CD4-positive, alpha-beta memory T cell (primary cell): Measurements from ENCODE around the gene PRDM16. TPM values are rescaled to one million over a fixed set of nuclear protein-coding genes. Genes with fewer than 3 reads are reported as not detected.

Source experiments
- CTCF ChIA-PET: fragments of 350-600 bp; sonication (Branson Sonifier 250); formaldehyde crosslinking; loops from one replicate; lab custom pipeline; 2021; ENCODE audit warnings: inconsistent platforms; ENCODE audit not compliant: partially characterized antibody; lab: Charles Lee
- POLR2A ChIA-PET: fragments of 350-600 bp; sonication (Branson Sonifier 250); formaldehyde crosslinking; loops from one replicate; lab custom pipeline; 2021; ENCODE audit not compliant: partially characterized antibody; lab: Charles Lee
- DNase-seq, 5 donors: peaks; one replicate each; pipeline versions ENCODE4 v3.0.0 to v3.0.0-alpha.2; 2020 to 2022; ENCODE audit warnings: mixed read lengths in 1 of 5
- H3K27ac ChIP-seq: one replicate; pipeline ENCODE4 v1.7.0; 2013; ENCODE audit warnings: low read depth, low read length
- H3K27me3 ChIP-seq: 2 replicates; pipeline ENCODE4 v1.7.0; 2013; ENCODE audit warnings: mild to moderate bottlenecking, low read length, moderate library complexity; ENCODE audit not compliant: insufficient read depth
- H3K36me3 ChIP-seq: 2 replicates; pipeline ENCODE4 v1.7.0; 2013; ENCODE audit warnings: mild to moderate bottlenecking, low read length, moderate library complexity; ENCODE audit not compliant: insufficient read depth
- H3K4me1 ChIP-seq: 2 replicates; pipeline ENCODE4 v1.7.0; 2013; ENCODE audit warnings: mild to moderate bottlenecking, low read length, moderate library complexity; ENCODE audit not compliant: insufficient read depth
- H3K4me3 ChIP-seq, 2 donors: one replicate each; pipeline ENCODE4 v1.7.0; 2013; ENCODE audit warnings: low read length in 2 of 2, mild to moderate bottlenecking in 1 of 2
- H3K9me3 ChIP-seq, 2 donors: one replicate each; pipeline ENCODE4 v1.7.0; 2013; ENCODE audit warnings: low read length in 2 of 2, control low read depth in 1 of 2; ENCODE audit not compliant: control insufficient read depth in 1 of 2
- H3K27ac Mint-ChIP-seq, 7 donors: one replicate each; pipeline ENCODE4 v1.8.0; 2020 to 2021; ENCODE audit warnings: mixed read lengths in 7 of 7, mild to moderate bottlenecking in 6 of 7, inconsistent platforms in 3 of 7, moderate library complexity in 3 of 7
- H3K27me3 Mint-ChIP-seq, 2 donors: one replicate each; pipeline ENCODE4 v1.8.0; 2020 to 2021; ENCODE audit warnings: mixed read lengths in 2 of 2
- H3K36me3 Mint-ChIP-seq, 2 donors: one replicate each; pipeline ENCODE4 v1.8.0; 2020 to 2021; ENCODE audit warnings: mixed read lengths in 2 of 2, inconsistent platforms in 1 of 2, mild to moderate bottlenecking in 1 of 2
- H3K4me1 Mint-ChIP-seq, 4 donors: one replicate each; pipeline ENCODE4 v1.8.0; 2020 to 2021; ENCODE audit warnings: mixed read lengths in 4 of 4, mild to moderate bottlenecking in 1 of 4
- H3K4me3 Mint-ChIP-seq, 8 donors: one replicate each; pipeline ENCODE4 v1.8.0; 2020 to 2021; ENCODE audit warnings: mixed read lengths in 8 of 8, mild to moderate bottlenecking in 7 of 8, moderate library complexity in 6 of 8, inconsistent platforms in 3 of 8
- H3K9me3 Mint-ChIP-seq, 8 donors: one replicate each; pipeline ENCODE4 v1.8.0; 2020 to 2021; ENCODE audit warnings: mixed read lengths in 8 of 8, mild to moderate bottlenecking in 5 of 8, inconsistent platforms in 3 of 8, moderate library complexity in 1 of 8
- intact Hi-C: fragments of 100-400 bp; cut with micrococcal nuclease; formaldehyde crosslinking; loops from one replicate; pipeline ENCODE4 v1.15.1; 2023
- polyA plus RNA-seq, 2 donors: library from polyadenylated mRNA; unstranded; fragments of 300-500 nt; fragmentation: Illumina TruSeq; gene quantifications; one replicate each; pipeline ENCODE4 v1.2.3, GENCODE V29; 2021
- total RNA-seq, 2 experiments: library from RNA; stranded (reverse); gene quantifications; one replicate each; pipeline ENCODE4 v1.2.3, GENCODE V29; 2021

The PRDM16 gene
- total and polyA plus RNA-seq, 4 experiments from 2014 or later = not detected

GRCh38 chr1:3298197-3298596, 229.2 kb downstream of the PRDM16 start:
- H3K27ac Mint-ChIP-seq = no peak overlapping the region
- ChIA-PET CTCF (no interaction called here), POLR2A (no interaction called here)
- no peaks in the 10 kb centered on the region for H3K27me3 ChIP-seq
- DNase-seq = no peak
- no peaks in the 10 kb centered on the region for H3K4me1 ChIP-seq
- no peak overlapping the region for H3K4me3 Mint-ChIP-seq
- peaks cover 0 to 6% of the 10 kb centered on the region in 2 donors for H3K27me3 Mint-ChIP-seq
- H3K4me1 Mint-ChIP-seq = no peaks in the 10 kb centered on the region
- peaks cover 0 to 2% (median 0%) of the 10 kb centered on the region in 8 donors for H3K9me3 Mint-ChIP-seq
- no peak overlapping the region for H3K4me3 ChIP-seq
- no peaks in the 10 kb centered on the region for H3K36me3 Mint-ChIP-seq
- H3K36me3 ChIP-seq = no peaks in the 10 kb centered on the region
- no peaks in the 10 kb centered on the region for H3K9me3 ChIP-seq
- no peak overlapping the region for H3K27ac ChIP-seq
- intact Hi-C loops = no loop called here

GRCh38 chr1:3304246-3304645, 235.2 kb downstream of the PRDM16 start:
- H3K4me3 Mint-ChIP-seq = no peak overlapping the region
- intact Hi-C loops = no loop called here
- DNase-seq = no peak
- peaks cover 2 to 13% of the 10 kb centered on the region in 2 donors for H3K27me3 Mint-ChIP-seq
- H3K27ac Mint-ChIP-seq = no peak overlapping the region
- CTCF ChIA-PET = no interaction called here
- H3K27me3 ChIP-seq = no peaks in the 10 kb centered on the region
- H3K27ac ChIP-seq = no peak overlapping the region
- H3K36me3 Mint-ChIP-seq = no peaks in the 10 kb centered on the region
- H3K36me3 ChIP-seq = no peaks in the 10 kb centered on the region
- POLR2A ChIA-PET = no interaction called here
- no peaks in the 10 kb centered on the region for H3K9me3 Mint-ChIP-seq
- no peaks in the 10 kb centered on the region for H3K9me3 ChIP-seq
- no peak overlapping the region for H3K4me3 ChIP-seq
- H3K4me1 Mint-ChIP-seq = no peaks in the 10 kb centered on the region
- no peaks in the 10 kb centered on the region for H3K4me1 ChIP-seq

- ChIA-PET CTCF (no interaction called here), POLR2A (no interaction called here)
- Mint-ChIP-seq H3K27ac (no peak overlapping the region), H3K9me3 (no peaks in the 10 kb centered on the region), H3K4me3 (no peak overlapping the region), H3K4me1 (no peaks in the 10 kb centered on the region), H3K36me3 (no peaks in the 10 kb centered on the region), H3K27me3 (peaks cover 3 to 16% of the 10 kb centered on the region in 2 donors)
- intact Hi-C loops = no loop called here
- H3K4me1 ChIP-seq = no peaks in the 10 kb centered on the region
- no peaks in the 10 kb centered on the region for H3K27me3 ChIP-seq
- no peak for DNase-seq
- H3K9me3 ChIP-seq = no peaks in the 10 kb centered on the region
- H3K36me3 ChIP-seq = no peaks in the 10 kb centered on the region
- no peak overlapping the region for H3K27ac ChIP-seq
- no peak overlapping the region for H3K4me3 ChIP-seq
Observed at GRCh38 chr1:3304692-3305091, 235.7 kb downstream of the PRDM16 start.

GRCh38 chr1:3305156-3305555, 236.2 kb downstream of the PRDM16 start:
- Histone ChIP-seq H3K9me3 (no peaks in the 10 kb centered on the region), H3K4me3 (no peak overlapping the region), H3K4me1 (no peaks in the 10 kb centered on the region), H3K27ac (no peak overlapping the region), H3K27me3 (no peaks in the 10 kb centered on the region), H3K36me3 (no peaks in the 10 kb centered on the region)
- Mint-ChIP-seq H3K4me1 (no peaks in the 10 kb centered on the region), H3K4me3 (no peak overlapping the region), H3K9me3 (no peaks in the 10 kb centered on the region), H3K27ac (no peak overlapping the region), H3K27me3 (peaks cover 3 to 16% of the 10 kb centered on the region in 2 donors), H3K36me3 (no peaks in the 10 kb centered on the region)
- intact Hi-C loops = no loop called here
- ChIA-PET CTCF (no interaction called here), POLR2A (no interaction called here)
- no peak for DNase-seq

GRCh38 chr1:3306583-3307291, 237.7 kb downstream of the PRDM16 start:
- POLR2A ChIA-PET = no interaction called here
- H3K36me3 ChIP-seq = no peaks in the 10 kb centered on the region

GRCh38 chr1:3307359-3307758, 238.4 kb downstream of the PRDM16 start:
- no peaks in the 10 kb centered on the region for H3K4me1 ChIP-seq
- no peak overlapping the region for H3K27ac ChIP-seq
- H3K27me3 ChIP-seq = peaks cover 4% of the 10 kb centered on the region
- peaks cover 11 to 20% of the 10 kb centered on the region in 2 donors for H3K27me3 Mint-ChIP-seq
- no peaks in the 10 kb centered on the region for H3K36me3 ChIP-seq
- H3K9me3 Mint-ChIP-seq = no peaks in the 10 kb centered on the region
- ChIA-PET CTCF (no interaction called here), POLR2A (no interaction called here)
- H3K4me3 ChIP-seq = no peak overlapping the region
- no peak overlapping the region for H3K4me3 Mint-ChIP-seq
- H3K36me3 Mint-ChIP-seq = no peaks in the 10 kb centered on the region
- no peak for DNase-seq
- no peaks in the 10 kb centered on the region for H3K9me3 ChIP-seq
- intact Hi-C loops = no loop called here
- peaks cover 0 to 2% (median 0%) of the 10 kb centered on the region in 4 donors for H3K4me1 Mint-ChIP-seq
- no peak overlapping the region for H3K27ac Mint-ChIP-seq

More at GRCh38 chr1:3306583-3307291, 237.7 kb downstream of the PRDM16 start:
- no peak for DNase-seq
- Histone ChIP-seq H3K27me3 (peaks cover 4% of the 10 kb centered on the region), H3K27ac (no peak overlapping the region), H3K9me3 (no peaks in the 10 kb centered on the region), H3K4me3 (no peak overlapping the region), H3K4me1 (no peaks in the 10 kb centered on the region)
- H3K9me3 Mint-ChIP-seq = no peaks in the 10 kb centered on the region
- no peak overlapping the region for H3K4me3 Mint-ChIP-seq
- H3K36me3 Mint-ChIP-seq = no peaks in the 10 kb centered on the region
- intact Hi-C loops = no loop called here
- peaks cover 0 to 2% (median 0%) of the 10 kb centered on the region in 4 donors for H3K4me1 Mint-ChIP-seq
- CTCF ChIA-PET = no interaction called here
- H3K27ac Mint-ChIP-seq = no peak overlapping the region
- H3K27me3 Mint-ChIP-seq = peaks cover 11 to 20% of the 10 kb centered on the region in 2 donors

GRCh38 chr1:3308053-3308452, 239.1 kb downstream of the PRDM16 start:
- Mint-ChIP-seq H3K4me1 (peaks cover 0 to 2% (median 0%) of the 10 kb centered on the region in 4 donors), H3K27ac (no peak overlapping the region), H3K9me3 (no peaks in the 10 kb centered on the region), H3K36me3 (no peaks in the 10 kb centered on the region), H3K4me3 (no peak overlapping the region), H3K27me3 (peaks cover 14 to 18% of the 10 kb centered on the region in 2 donors)
- ChIA-PET POLR2A (no interaction called here), CTCF (no interaction called here)
- peaks cover 4% of the 10 kb centered on the region for H3K27me3 ChIP-seq
- intact Hi-C loops = no loop called here
- H3K4me3 ChIP-seq = no peak overlapping the region
- no peaks in the 10 kb centered on the region for H3K4me1 ChIP-seq
- no peak for DNase-seq
- no peak overlapping the region for H3K27ac ChIP-seq
- no peaks in the 10 kb centered on the region for H3K36me3 ChIP-seq
- no peaks in the 10 kb centered on the region for H3K9me3 ChIP-seq
